Neural progenitor cell (in vitro differentiated cells): ENCODE data around the gene NINJ2. TPM values are rescaled to one million over a fixed set of nuclear protein-coding genes. Genes with fewer than 3 reads are reported as not detected.

Source experiments
- DNase-seq: peaks from one replicate; pipeline ENCODE4 v3.0.0-alpha.2; 2016; ENCODE audit warnings: low spot score
- H2AFZ ChIP-seq: fragments of 200-600 bp; sonication (generic); replicated peaks from 2 replicates; pipeline ENCODE4 v1.6.1; 2016; ENCODE audit warnings: antibody characterized with exemption
- H3F3A ChIP-seq: fragments of 200-600 bp; sonication (generic); 2 replicates; pipeline ENCODE4 v1.6.1; 2016; ENCODE audit warnings: antibody characterized with exemption, low read depth
- H3K27ac ChIP-seq: fragments of 200-600 bp; sonication (generic); 2 replicates; pipeline ENCODE4 v1.5.1; 2016; ENCODE audit warnings: mild to moderate bottlenecking
- H3K27me3 ChIP-seq: fragments of 200-600 bp; sonication (generic); 2 replicates; pipeline ENCODE4 v1.6.1; 2016; ENCODE audit warnings: mild to moderate bottlenecking, moderate library complexity
- H3K36me3 ChIP-seq: fragments of 200-600 bp; sonication (generic); 2 replicates; pipeline ENCODE4 v1.5.1; 2016
- H3K4me1 ChIP-seq: fragments of 200-600 bp; sonication (generic); 2 replicates; pipeline ENCODE4 v1.6.1; 2016; ENCODE audit warnings: mixed run types
- H3K4me2 ChIP-seq: fragments of 200-600 bp; sonication (generic); 2 replicates; pipeline ENCODE4 v1.6.1; 2016
- H3K4me3 ChIP-seq: fragments of 200-600 bp; sonication (generic); 2 replicates; pipeline ENCODE4 v1.5.1; 2016
- H3K79me2 ChIP-seq: fragments of 200-600 bp; sonication (generic); 2 replicates; pipeline ENCODE4 v1.6.1; 2016; ENCODE audit warnings: low read depth
- H3K9ac ChIP-seq: fragments of 200-600 bp; sonication (generic); 2 replicates; pipeline ENCODE4 v1.6.1; 2016
- H3K9me3 ChIP-seq: fragments of 200-600 bp; sonication (generic); 2 replicates; pipeline ENCODE4 v1.5.1; 2016; ENCODE audit warnings: low read depth
- H4K20me1 ChIP-seq: fragments of 200-600 bp; sonication (generic); 2 replicates; pipeline ENCODE4 v1.6.1; 2016; ENCODE audit warnings: low read depth
- H3K27ac Mint-ChIP-seq: 3 replicates; pipeline ENCODE4 v1.8.0; 2021; ENCODE audit warnings: mixed read lengths
- H3K27me3 Mint-ChIP-seq: 2 replicates; pipeline ENCODE4 v1.8.0; 2022; ENCODE audit warnings: low read depth, mild to moderate bottlenecking, inconsistent platforms, moderate library complexity, mixed read lengths; ENCODE audit not compliant: insufficient read depth
- H3K36me3 Mint-ChIP-seq: 3 replicates; pipeline ENCODE4 v1.8.0; 2021; ENCODE audit warnings: mixed read lengths
- H3K4me1 Mint-ChIP-seq: 3 replicates; pipeline ENCODE4 v1.8.0; 2021; ENCODE audit warnings: mixed read lengths
- H3K4me3 Mint-ChIP-seq: 3 replicates; pipeline ENCODE4 v1.8.0; 2021; ENCODE audit warnings: mild to moderate bottlenecking, moderate library complexity, mixed read lengths
- H3K9me3 Mint-ChIP-seq: 3 replicates; pipeline ENCODE4 v1.8.0; 2020; ENCODE audit warnings: mixed read lengths
- EZH2 ChIP-seq: fragments of 200-600 bp; sonication (generic); IDR thresholded peaks from 2 replicates; pipeline ENCODE4 v1.6.1; 2017; ENCODE audit warnings: antibody characterized with exemption, mild to moderate bottlenecking, moderate library complexity
- EZH2phosphoT487 ChIP-seq: fragments of 200-600 bp; sonication (generic); IDR thresholded peaks from 2 replicates; pipeline ENCODE4 v1.6.1; 2017; ENCODE audit warnings: antibody characterized with exemption
- total RNA-seq: library from RNA; depleted of rRNA; stranded (reverse); fragments of >200 nt; gene quantifications from 2 replicates; pipeline ENCODE4 v1.2.3, GENCODE V29; 2015; ENCODE audit warnings: low replicate concordance
- TF ChIP-seq, protein P1 (sequence below): fragments of 200-600 bp; sonication (generic); IDR thresholded peaks from 2 replicates; pipeline ENCODE4 v1.5.1; 2017; ENCODE audit warnings: antibody characterized with exemption, mild to moderate bottlenecking

NINJ2 gene
- total RNA-seq, 1 donor from 2014 or later = not detected

DNA sequence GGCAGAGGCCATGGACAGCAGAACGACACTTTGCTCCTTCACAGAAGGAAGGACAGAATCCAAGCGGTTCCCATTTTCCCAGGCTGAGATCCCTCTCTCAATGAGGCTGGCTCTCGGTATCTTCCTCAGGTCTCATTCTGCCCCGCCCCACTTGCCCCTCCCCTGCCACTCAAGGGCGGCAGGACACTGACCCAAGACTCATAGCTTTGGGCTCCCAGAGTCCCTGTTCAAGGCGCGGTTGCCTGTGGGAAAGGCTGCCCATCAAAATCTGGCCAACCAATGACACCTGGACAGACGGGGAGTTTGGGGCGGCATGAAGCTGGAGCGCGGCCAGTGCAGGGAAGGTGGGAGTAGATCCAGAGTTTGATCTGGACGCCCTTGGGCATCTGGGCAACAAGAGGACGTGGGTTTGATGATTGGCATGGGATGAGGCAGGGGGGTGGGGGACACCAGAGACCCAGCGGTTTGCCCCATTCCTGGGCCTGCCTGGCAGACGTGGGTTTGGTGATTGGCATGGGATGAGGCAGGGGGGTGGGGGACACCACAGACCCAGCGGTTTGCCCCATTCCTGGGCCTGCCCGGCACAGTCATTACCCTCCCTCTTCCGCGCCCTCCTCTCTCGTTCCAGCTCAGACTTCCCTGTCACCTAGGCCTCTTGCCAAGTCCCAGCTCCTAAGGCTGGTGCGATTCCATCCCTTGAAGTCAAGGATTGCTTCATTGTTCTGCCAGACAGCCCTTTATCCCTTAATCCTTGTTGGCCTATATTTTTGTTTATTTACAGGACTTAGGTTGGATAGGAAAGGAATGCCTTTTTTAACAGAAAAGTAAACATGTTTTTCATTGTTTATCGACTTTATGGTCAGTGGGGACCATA, 92.1 kb downstream of the NINJ2 start:
- Mint-ChIP-seq H3K4me1 (peaks cover 11% of the 10 kb centered on the region), H3K4me3 (peak overlapping the region; percentile 78), H3K27me3 (peaks cover 20% of the 10 kb centered on the region), H3K9me3 (peaks cover 4% of the 10 kb centered on the region), H3K27ac (peak overlapping the region; percentile 63), H3K36me3 (peaks cover 2% of the 10 kb centered on the region)
- Histone ChIP-seq H3K36me3 (no peaks in the 10 kb centered on the region), H3K4me3 (peak overlapping the region; percentile 56), H3K4me1 (peaks cover 23% of the 10 kb centered on the region), H3F3A (peaks cover 27% of the 10 kb centered on the region), H3K9ac (no peak overlapping the region), H3K4me2 (peak overlapping the region; percentile 76), H3K27ac (no peak overlapping the region), H4K20me1 (no peaks in the 10 kb centered on the region), H2AFZ (peak overlapping the region; percentile 84), H3K79me2 (no peaks in the 10 kb centered on the region), H3K27me3 (peaks cover 5% of the 10 kb centered on the region), H3K9me3 (no peaks in the 10 kb centered on the region)
- peak; percentile 47 for DNase-seq
- TF ChIP-seq, protein P1, sequence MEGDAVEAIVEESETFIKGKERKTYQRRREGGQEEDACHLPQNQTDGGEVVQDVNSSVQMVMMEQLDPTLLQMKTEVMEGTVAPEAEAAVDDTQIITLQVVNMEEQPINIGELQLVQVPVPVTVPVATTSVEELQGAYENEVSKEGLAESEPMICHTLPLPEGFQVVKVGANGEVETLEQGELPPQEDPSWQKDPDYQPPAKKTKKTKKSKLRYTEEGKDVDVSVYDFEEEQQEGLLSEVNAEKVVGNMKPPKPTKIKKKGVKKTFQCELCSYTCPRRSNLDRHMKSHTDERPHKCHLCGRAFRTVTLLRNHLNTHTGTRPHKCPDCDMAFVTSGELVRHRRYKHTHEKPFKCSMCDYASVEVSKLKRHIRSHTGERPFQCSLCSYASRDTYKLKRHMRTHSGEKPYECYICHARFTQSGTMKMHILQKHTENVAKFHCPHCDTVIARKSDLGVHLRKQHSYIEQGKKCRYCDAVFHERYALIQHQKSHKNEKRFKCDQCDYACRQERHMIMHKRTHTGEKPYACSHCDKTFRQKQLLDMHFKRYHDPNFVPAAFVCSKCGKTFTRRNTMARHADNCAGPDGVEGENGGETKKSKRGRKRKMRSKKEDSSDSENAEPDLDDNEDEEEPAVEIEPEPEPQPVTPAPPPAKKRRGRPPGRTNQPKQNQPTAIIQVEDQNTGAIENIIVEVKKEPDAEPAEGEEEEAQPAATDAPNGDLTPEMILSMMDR = no peak
- TF ChIP-seq EZH2phosphoT487 = no peak
- no peak for TF ChIP-seq EZH2

DNA sequence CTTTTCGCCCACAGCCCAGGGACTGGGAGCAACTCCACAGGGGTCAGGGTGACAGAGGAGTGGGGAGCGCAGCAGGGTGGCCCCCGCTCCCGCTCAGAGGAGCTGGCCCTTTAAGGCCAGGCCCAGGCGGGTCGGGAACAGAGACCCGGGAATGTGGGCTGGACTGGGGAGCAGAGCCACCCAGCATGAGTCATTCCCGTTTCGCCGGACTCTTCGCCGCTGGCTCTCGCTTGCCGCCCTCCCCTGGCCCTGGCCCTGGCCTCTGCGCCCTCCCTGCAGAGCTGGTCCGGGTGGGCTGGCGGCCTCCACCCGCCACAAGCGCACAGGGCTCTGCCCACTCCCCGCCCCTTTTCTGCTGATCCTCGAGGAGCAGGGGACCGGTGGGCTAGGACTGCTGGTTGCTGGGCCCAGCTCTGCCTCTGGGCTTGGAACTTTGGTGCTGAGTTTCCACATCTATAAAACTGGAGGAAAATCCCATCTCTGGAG, 92.8 kb downstream of the NINJ2 start:
- Histone ChIP-seq H3F3A (peaks cover 22% of the 10 kb centered on the region), H3K4me3 (peak overlapping the region; percentile 56), H3K4me2 (peak overlapping the region; percentile 76), H3K27me3 (peaks cover 5% of the 10 kb centered on the region), H3K36me3 (no peaks in the 10 kb centered on the region), H3K4me1 (peaks cover 20% of the 10 kb centered on the region), H3K79me2 (no peaks in the 10 kb centered on the region), H2AFZ (peak overlapping the region; percentile 84), H3K9ac (no peak overlapping the region), H3K9me3 (no peaks in the 10 kb centered on the region), H3K27ac (no peak overlapping the region), H4K20me1 (no peaks in the 10 kb centered on the region)
- peaks cover 2% of the 10 kb centered on the region for H3K36me3 Mint-ChIP-seq
- H3K4me1 Mint-ChIP-seq = peaks cover 10% of the 10 kb centered on the region
- peaks cover 3% of the 10 kb centered on the region for H3K9me3 Mint-ChIP-seq
- DNase-seq = peak; percentile 70
- TF ChIP-seq, protein P1 = no peak
- TF ChIP-seq EZH2 = no peak
- no peak for TF ChIP-seq EZH2phosphoT487
- H3K27ac Mint-ChIP-seq = no peak overlapping the region
- peak overlapping the region; percentile 83 for H3K4me3 Mint-ChIP-seq
- peaks cover 22% of the 10 kb centered on the region for H3K27me3 Mint-ChIP-seq

DNA sequence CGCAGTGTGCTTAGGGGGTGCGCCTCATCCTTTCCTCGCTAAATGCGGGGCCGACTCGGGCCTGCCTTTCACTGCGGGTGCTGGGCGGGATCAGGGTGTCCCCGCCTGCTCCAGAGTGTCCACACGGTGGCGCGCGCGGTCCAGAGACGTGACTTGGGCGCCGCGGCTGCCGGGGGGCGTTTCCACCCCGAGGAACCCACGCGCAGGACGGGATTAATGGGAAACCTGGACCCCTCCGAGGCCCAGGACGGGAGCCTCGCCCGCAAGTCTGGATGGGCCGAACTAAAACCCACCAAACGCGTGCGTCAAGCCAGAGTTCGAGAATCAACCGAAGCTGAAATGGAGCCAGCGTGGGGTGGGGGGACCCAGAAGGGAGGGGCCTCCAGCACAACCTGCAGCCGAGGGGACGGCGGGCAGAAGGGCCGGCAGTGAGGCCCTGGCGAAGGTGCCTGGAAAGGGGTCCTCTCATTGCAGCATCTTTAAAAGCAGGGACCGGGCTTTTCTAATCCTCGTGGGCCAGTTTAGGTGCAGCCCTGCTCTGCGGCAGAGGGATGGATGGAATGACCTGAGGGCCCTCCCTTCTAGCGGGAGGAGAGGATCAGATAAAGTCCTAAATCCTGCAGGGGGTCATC, 93.3 kb downstream of the NINJ2 start:
- Histone ChIP-seq H3K27ac (no peak overlapping the region), H3K9me3 (no peaks in the 10 kb centered on the region), H3K9ac (no peak overlapping the region), H3K79me2 (no peaks in the 10 kb centered on the region), H2AFZ (peak overlapping the region; percentile 84), H3F3A (peaks cover 21% of the 10 kb centered on the region), H4K20me1 (no peaks in the 10 kb centered on the region), H3K27me3 (peaks cover 5% of the 10 kb centered on the region), H3K36me3 (no peaks in the 10 kb centered on the region), H3K4me1 (peaks cover 21% of the 10 kb centered on the region), H3K4me2 (peak overlapping the region; percentile 76), H3K4me3 (peak overlapping the region; percentile 56)
- no peak overlapping the region for H3K27ac Mint-ChIP-seq
- H3K9me3 Mint-ChIP-seq = peaks cover 2% of the 10 kb centered on the region
- peak overlapping the region; percentile 83 for H3K4me3 Mint-ChIP-seq
- H3K27me3 Mint-ChIP-seq = peaks cover 25% of the 10 kb centered on the region
- peak; percentile 92 for DNase-seq
- H3K36me3 Mint-ChIP-seq = peaks cover 2% of the 10 kb centered on the region
- H3K4me1 Mint-ChIP-seq = peaks cover 10% of the 10 kb centered on the region
- TF ChIP-seq EZH2 = no peak
- TF ChIP-seq, protein P1 = peak; percentile 96
- no peak for TF ChIP-seq EZH2phosphoT487
